DND-41 (cell line): Measurements from ENCODE around the gene ANG.
"Not testable (repeated sequence)": the region's sequence is repeated elsewhere in the genome, so short reads cannot be mapped to it uniquely, and the experiment has no call there.

Experiments
- ATAC-seq: fragments of 200-7000 bp; cut with Tn5 transposase; 3 replicates; pipeline ENCODE4 v1.9.1; 2021; ENCODE audit warnings: low read depth; ENCODE audit not compliant: insufficient read depth
- DNase-seq: peaks from one replicate; pipeline ENCODE4 v3.0.0-alpha.2; 2020
- H2AFZ ChIP-seq: 2 replicates; pipeline ENCODE4 v1.6.0; 2012; ENCODE audit warnings: low read depth, low read length
- H3K27ac ChIP-seq: 2 replicates; pipeline ENCODE4 v1.5.1; 2012; ENCODE audit warnings: low read length, inconsistent platforms
- H3K27me3 ChIP-seq: fragments of 200-600 bp; sonication (generic); 2 replicates; pipeline ENCODE4 v1.6.0; 2012; ENCODE audit warnings: low read length, mild to moderate bottlenecking, inconsistent platforms; ENCODE audit not compliant: insufficient read depth, poor library complexity
- H3K36me3 ChIP-seq: 2 replicates; pipeline ENCODE4 v1.5.1; 2012; ENCODE audit warnings: low read length, inconsistent platforms; ENCODE audit not compliant: insufficient read depth
- H3K4me1 ChIP-seq: 2 replicates; pipeline ENCODE4 v1.5.1; 2012; ENCODE audit warnings: mild to moderate bottlenecking, low read length; ENCODE audit not compliant: insufficient read depth
- H3K4me2 ChIP-seq: 2 replicates; pipeline ENCODE4 v1.6.0; 2012; ENCODE audit warnings: mild to moderate bottlenecking, moderate library complexity, low read length, inconsistent platforms; ENCODE audit not compliant: insufficient read depth
- H3K4me3 ChIP-seq, 2 experiments: fragments of 200-600 bp in 1 of 2; shearing (Covaris generic) in 1 of 2; 2 replicates each; pipeline ENCODE4 v1.5.1; 2012 to 2016; ENCODE audit warnings: inconsistent platforms in 2 of 2, low read length in 2 of 2, mild to moderate bottlenecking in 2 of 2, low read depth in 1 of 2, moderate library complexity in 1 of 2
- H3K79me2 ChIP-seq: 2 replicates; pipeline ENCODE4 v1.6.0; 2012; ENCODE audit warnings: low read length, inconsistent platforms; ENCODE audit not compliant: insufficient read depth
- H3K9ac ChIP-seq: 2 replicates; pipeline ENCODE4 v1.6.0; 2012; ENCODE audit warnings: low read depth, mild to moderate bottlenecking, inconsistent platforms, low read length, moderate library complexity
- H3K9me3 ChIP-seq: 2 replicates; pipeline ENCODE4 v1.5.1; 2012; ENCODE audit warnings: low read length, moderate library complexity, mild to moderate bottlenecking, inconsistent platforms; ENCODE audit not compliant: insufficient read depth, severe bottlenecking
- H4K20me1 ChIP-seq: 2 replicates; pipeline ENCODE4 v1.6.0; 2012; ENCODE audit warnings: low read length; ENCODE audit not compliant: insufficient read depth
- EZH2 ChIP-seq: IDR thresholded peaks from 3 replicates; pipeline ENCODE4 v1.6.1; 2012; ENCODE audit warnings: borderline replicate concordance, low read depth, mild to moderate bottlenecking, moderate library complexity, low read length, inconsistent platforms; ENCODE audit not compliant: severe bottlenecking
- TF ChIP-seq, protein P1 (sequence below): IDR thresholded peaks from 2 replicates; pipeline ENCODE4 v1.5.1; 2012; ENCODE audit warnings: borderline replicate concordance, low read length, moderate library complexity, mild to moderate bottlenecking; ENCODE audit not compliant: poor library complexity, severe bottlenecking; ENCODE audit errors: extremely low read depth

The ANG gene

GRCh38 chr14:20698018-20698329, 9.4 kb downstream of the ANG start:
- Histone ChIP-seq H3K4me3 (no peak overlapping the region), H3K27ac (no peak overlapping the region), H2AFZ (no peak overlapping the region), H3K27me3 (no peaks in the 10 kb centered on the region), H4K20me1 (no peaks in the 10 kb centered on the region), H3K79me2 (no peaks in the 10 kb centered on the region), H3K36me3 (no peaks in the 10 kb centered on the region), H3K4me2 (no peak overlapping the region), H3K9ac (no peak overlapping the region), H3K9me3 (no peaks in the 10 kb centered on the region), H3K4me1 (no peaks in the 10 kb centered on the region)
- TF ChIP-seq, protein P1, sequence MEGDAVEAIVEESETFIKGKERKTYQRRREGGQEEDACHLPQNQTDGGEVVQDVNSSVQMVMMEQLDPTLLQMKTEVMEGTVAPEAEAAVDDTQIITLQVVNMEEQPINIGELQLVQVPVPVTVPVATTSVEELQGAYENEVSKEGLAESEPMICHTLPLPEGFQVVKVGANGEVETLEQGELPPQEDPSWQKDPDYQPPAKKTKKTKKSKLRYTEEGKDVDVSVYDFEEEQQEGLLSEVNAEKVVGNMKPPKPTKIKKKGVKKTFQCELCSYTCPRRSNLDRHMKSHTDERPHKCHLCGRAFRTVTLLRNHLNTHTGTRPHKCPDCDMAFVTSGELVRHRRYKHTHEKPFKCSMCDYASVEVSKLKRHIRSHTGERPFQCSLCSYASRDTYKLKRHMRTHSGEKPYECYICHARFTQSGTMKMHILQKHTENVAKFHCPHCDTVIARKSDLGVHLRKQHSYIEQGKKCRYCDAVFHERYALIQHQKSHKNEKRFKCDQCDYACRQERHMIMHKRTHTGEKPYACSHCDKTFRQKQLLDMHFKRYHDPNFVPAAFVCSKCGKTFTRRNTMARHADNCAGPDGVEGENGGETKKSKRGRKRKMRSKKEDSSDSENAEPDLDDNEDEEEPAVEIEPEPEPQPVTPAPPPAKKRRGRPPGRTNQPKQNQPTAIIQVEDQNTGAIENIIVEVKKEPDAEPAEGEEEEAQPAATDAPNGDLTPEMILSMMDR, result no peak
- DNase-seq (no peak), ATAC-seq (no peak)

DNA sequence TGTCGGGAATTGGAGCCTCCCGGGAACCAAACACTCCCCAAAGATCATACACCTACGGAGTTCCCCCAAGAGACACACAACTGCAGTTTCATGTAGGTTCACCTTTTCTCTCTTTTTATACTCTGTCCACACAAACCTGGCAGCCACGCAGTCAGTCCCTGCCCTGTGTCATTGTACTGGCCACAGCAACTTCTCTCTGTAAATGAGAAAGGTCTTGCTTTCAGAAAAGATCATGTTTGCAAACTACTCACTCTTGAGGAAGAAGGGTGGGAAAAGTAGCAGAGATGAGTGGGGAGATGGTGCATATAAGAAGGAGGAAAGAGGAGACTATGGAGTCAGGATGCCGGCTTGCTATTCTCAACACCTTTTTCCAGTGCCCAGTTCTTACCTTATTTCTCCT, 10.4 kb downstream of the ANG start:
- H3K27ac ChIP-seq, result no peak overlapping the region
- H2AFZ ChIP-seq, result no peak overlapping the region
- no peaks in the 10 kb centered on the region for H4K20me1 ChIP-seq
- no peaks in the 10 kb centered on the region for H3K36me3 ChIP-seq
- no peak for TF ChIP-seq EZH2
- TF ChIP-seq, protein P1, result no peak
- no peak overlapping the region for H3K4me3 ChIP-seq
- no peaks in the 10 kb centered on the region for H3K79me2 ChIP-seq
- DNase-seq (no peak), ATAC-seq (no peak)
- H3K9ac ChIP-seq, result no peak overlapping the region
- no peaks in the 10 kb centered on the region for H3K9me3 ChIP-seq
- no peak overlapping the region for H3K4me2 ChIP-seq
- H3K4me1 ChIP-seq, result no peaks in the 10 kb centered on the region
- no peaks in the 10 kb centered on the region for H3K27me3 ChIP-seq

DNA sequence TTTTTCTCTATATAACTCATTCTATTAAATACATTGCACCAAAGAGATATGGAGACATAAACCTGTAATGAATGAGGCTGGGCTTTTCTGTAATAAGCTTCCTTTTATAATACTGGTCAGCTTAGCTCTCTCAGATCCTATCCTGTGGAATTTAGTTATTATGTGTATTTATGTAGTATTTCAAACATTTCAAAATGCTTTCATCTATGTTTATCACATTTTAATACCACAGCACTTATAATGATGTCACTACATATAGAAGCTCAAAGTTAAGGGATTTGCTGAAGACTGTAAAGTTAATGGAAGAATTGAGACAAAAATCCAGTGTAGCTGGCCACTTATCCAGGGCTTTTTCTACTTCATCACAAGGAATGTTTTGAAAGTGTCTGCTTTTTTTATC, 11.4 kb downstream of the ANG start:
- Histone ChIP-seq H3K79me2 (no peaks in the 10 kb centered on the region), H3K27me3 (no peaks in the 10 kb centered on the region), H4K20me1 (no peaks in the 10 kb centered on the region), H3K4me3 (no peak overlapping the region), H3K4me2 (no peak overlapping the region), H3K27ac (no peak overlapping the region), H3K4me1 (no peaks in the 10 kb centered on the region), H3K9ac (no peak overlapping the region), H2AFZ (no peak overlapping the region), H3K9me3 (no peaks in the 10 kb centered on the region), H3K36me3 (no peaks in the 10 kb centered on the region)
- TF ChIP-seq, protein P1, result no peak
- no peak for TF ChIP-seq EZH2
- DNase-seq (no peak), ATAC-seq (no peak)

GRCh38 chr14:20700965-20701364, 12.4 kb downstream of the ANG start:
- not testable (repeated sequence) for H3K4me2 ChIP-seq, H3K79me2 ChIP-seq, DNase-seq, H3K9me3 ChIP-seq, ATAC-seq, H3K27me3 ChIP-seq, H3K4me3 ChIP-seq, H2AFZ ChIP-seq, H4K20me1 ChIP-seq, H3K9ac ChIP-seq, H3K27ac ChIP-seq, H3K4me1 ChIP-seq, H3K36me3 ChIP-seq
